ENCODE results near the gene WAPL. TPM values are rescaled to one million over a fixed set of nuclear protein-coding genes. Genes with fewer than 3 reads are reported as not detected.

WAPL gene
- polyA plus RNA-seq, 1 of the 3 experiments (the other 2 are of a cell fraction): 8.7 TPM

DNA sequence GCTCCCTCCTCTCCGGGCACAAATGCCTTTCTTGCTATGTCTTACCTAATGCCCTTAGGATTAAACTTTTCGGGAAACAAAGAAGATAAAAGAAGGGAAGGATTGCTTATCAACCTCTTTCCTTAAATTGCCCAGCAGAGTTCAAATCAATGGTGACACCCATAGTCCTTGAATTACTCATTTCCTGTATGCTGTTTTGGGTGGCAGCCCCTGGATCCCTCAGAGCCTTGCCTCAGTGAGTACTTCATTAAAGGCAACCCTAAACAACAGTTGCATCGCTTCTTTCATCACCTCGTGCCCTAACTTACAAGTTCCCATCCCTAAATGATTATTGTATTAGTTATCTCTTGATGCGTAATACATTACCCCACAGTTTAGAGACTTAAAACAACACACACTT is 31.6 kb upstream of the WAPL start (continued):
- TF ChIP-seq, protein P1, sequence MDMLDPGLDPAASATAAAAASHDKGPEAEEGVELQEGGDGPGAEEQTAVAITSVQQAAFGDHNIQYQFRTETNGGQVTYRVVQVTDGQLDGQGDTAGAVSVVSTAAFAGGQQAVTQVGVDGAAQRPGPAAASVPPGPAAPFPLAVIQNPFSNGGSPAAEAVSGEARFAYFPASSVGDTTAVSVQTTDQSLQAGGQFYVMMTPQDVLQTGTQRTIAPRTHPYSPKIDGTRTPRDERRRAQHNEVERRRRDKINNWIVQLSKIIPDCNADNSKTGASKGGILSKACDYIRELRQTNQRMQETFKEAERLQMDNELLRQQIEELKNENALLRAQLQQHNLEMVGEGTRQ (IDR thresholded peaks at IDR 0.05; ENCODE audit: borderline replicate concordance, low read depth, low read length): no peak
- no peak for TF ChIP-seq NRF1 (IDR thresholded peaks at IDR 0.05; ENCODE audit: low read depth, low read length)
- TF ChIP-seq TCF12 (IDR thresholded peaks at IDR 0.05): no peak

DNA sequence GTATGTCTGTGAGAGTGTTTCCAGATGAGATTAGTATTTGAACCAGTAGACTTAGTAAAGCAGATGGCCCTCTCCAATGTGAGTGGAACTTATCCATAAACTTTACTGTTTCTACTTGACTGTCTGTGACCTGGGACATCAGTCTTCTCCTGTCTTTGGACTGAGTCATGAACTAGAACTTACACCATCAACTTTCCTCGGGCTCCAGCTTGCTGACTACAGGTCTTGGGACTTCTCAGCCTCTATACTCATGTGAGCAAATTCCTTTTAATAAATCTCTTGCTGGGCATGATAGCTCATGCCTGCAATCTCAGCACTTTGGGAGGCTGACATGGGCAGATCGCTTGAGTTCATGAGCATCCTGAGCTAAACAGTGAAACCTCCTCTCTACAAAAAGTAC is 25.7 kb upstream of the WAPL start:
- H4K20me1 ChIP-seq (ENCODE audit: insufficient read depth): no peaks in the 10 kb centered on the region
- no peaks in the 10 kb centered on the region for H3K9me3 ChIP-seq
- H3F3A ChIP-seq (replicated peaks; ENCODE audit: insufficient read depth): no peaks in the 10 kb centered on the region
- H3K79me2 ChIP-seq (ENCODE audit: insufficient read depth): no peaks in the 10 kb centered on the region
- H3K4me2 ChIP-seq: no peak overlapping the region
- no peak for DNase-seq
- ChIA-PET POLR2A (no interaction called here), CTCF (no interaction called here)
- no peak overlapping the region for H3K27ac ChIP-seq (ENCODE audit: low read depth in 2 of 2, low read length in 1 of 2)
- H2AFZ ChIP-seq (ENCODE audit: low read depth): no peak overlapping the region
- 16% methylated on average over 2 of the region's 2 CpGs for WGBS (ENCODE audit: low lambda C conversion rate)
- H3K27me3 ChIP-seq (ENCODE audit: insufficient read depth): no peaks in the 10 kb centered on the region
- no peaks in the 10 kb centered on the region for H3K4me1 ChIP-seq (ENCODE audit: control insufficient read depth in 1 of 2, insufficient read depth in 2 of 2, low read depth in 1 of 2, low read length in 1 of 2)
- no peaks in the 10 kb centered on the region for H3K9me2 ChIP-seq
- no peak overlapping the region for H3K9ac ChIP-seq
- no peaks in the 10 kb centered on the region for H3K36me3 ChIP-seq (replicated peaks in 1 of 2; ENCODE audit: control insufficient read depth in 1 of 2, insufficient read depth in 2 of 2, low read length in 1 of 2)
- no peak for TF ChIP-seq YY1 (IDR thresholded peaks at IDR 0.05; ENCODE audit: low read depth)
- no peak for TF ChIP-seq MEF2A (IDR thresholded peaks at IDR 0.05; ENCODE audit: borderline replicate concordance, low read depth)
- TF ChIP-seq, protein P2, sequence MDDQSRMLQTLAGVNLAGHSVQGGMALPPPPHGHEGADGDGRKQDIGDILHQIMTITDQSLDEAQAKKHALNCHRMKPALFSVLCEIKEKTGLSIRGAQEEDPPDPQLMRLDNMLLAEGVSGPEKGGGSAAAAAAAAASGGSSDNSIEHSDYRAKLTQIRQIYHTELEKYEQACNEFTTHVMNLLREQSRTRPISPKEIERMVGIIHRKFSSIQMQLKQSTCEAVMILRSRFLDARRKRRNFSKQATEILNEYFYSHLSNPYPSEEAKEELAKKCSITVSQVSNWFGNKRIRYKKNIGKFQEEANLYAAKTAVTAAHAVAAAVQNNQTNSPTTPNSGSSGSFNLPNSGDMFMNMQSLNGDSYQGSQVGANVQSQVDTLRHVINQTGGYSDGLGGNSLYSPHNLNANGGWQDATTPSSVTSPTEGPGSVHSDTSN (IDR thresholded peaks at IDR 0.05): no peak
- TF ChIP-seq NFIC (IDR thresholded peaks at IDR 0.05; ENCODE audit: borderline replicate concordance): no peak
- TF ChIP-seq GABPA (IDR thresholded peaks at IDR 0.05; ENCODE audit: low read depth): no peak
- no peak for TF ChIP-seq FOXJ3 (CRISPR knock-in tag; IDR thresholded peaks at IDR 0.05)
- TF ChIP-seq MXI1 (IDR thresholded peaks at IDR 0.05; ENCODE audit: low read depth, low read length): no peak
- H3K4me3 ChIP-seq (ENCODE audit: low read depth in 2 of 2, low read length in 1 of 2): no peak overlapping the region

DNA sequence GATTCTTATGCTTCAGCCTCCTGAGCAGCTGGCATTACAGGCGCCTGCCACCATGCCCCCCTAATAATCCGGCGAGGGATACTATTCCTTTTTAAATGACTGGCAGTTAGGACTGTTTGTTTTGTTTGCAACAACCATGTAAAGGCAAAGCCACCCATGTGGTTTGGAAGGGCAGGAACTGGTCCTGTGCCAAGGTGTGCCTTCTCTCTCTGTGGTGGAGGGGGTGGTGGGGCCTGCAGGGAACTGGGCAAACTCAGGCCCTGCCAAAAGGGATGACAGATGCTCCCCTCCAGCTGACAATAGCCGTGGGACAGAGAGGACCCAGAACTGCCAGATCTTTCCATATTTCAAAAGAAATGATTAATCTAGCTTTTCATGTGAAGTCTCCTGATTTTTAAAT is 23.5 kb upstream of the WAPL start:
- CTCF ChIA-PET: interaction anchor here (1.6 kb wide), 1 partner anchor 14 kb away, joined by 3 read pairs; no protein-coding TSS in a partner anchor
- H2AFZ ChIP-seq (ENCODE audit: low read depth): no peak overlapping the region
- no peak overlapping the region for H3K27ac ChIP-seq (ENCODE audit: low read depth in 2 of 2, low read length in 1 of 2)
- H3K9ac ChIP-seq: no peak overlapping the region
- DNase-seq: peak; percentile 21
- no peaks in the 10 kb centered on the region for H3K27me3 ChIP-seq (ENCODE audit: insufficient read depth)
- H3K36me3 ChIP-seq (replicated peaks in 1 of 2; ENCODE audit: control insufficient read depth in 1 of 2, insufficient read depth in 2 of 2, low read length in 1 of 2): no peaks in the 10 kb centered on the region
- H3F3A ChIP-seq (replicated peaks; ENCODE audit: insufficient read depth): no peaks in the 10 kb centered on the region
- no peak overlapping the region for H3K4me3 ChIP-seq (ENCODE audit: low read depth in 2 of 2, low read length in 1 of 2)
- POLR2A ChIA-PET: no interaction called here
- H3K9me3 ChIP-seq: no peaks in the 10 kb centered on the region
- no peaks in the 10 kb centered on the region for H3K9me2 ChIP-seq
- H3K79me2 ChIP-seq (ENCODE audit: insufficient read depth): no peaks in the 10 kb centered on the region
- 57% methylated on average over 4 of the region's 4 CpGs for WGBS (ENCODE audit: low lambda C conversion rate)
- no peak overlapping the region for H3K4me2 ChIP-seq
- peaks cover 0 to 1% of the 10 kb centered on the region in 2 experiments; a peak in 1 of 4 replicates for H3K4me1 ChIP-seq (ENCODE audit: control insufficient read depth in 1 of 2, insufficient read depth in 2 of 2, low read depth in 1 of 2, low read length in 1 of 2)
- no peaks in the 10 kb centered on the region for H4K20me1 ChIP-seq (ENCODE audit: insufficient read depth)
- TF ChIP-seq FOSL2 (IDR thresholded peaks at IDR 0.05; ENCODE audit: borderline replicate concordance, low read depth) (no peak), GATA2 (CRISPR knock-in tag; IDR thresholded peaks at IDR 0.05) (no peak), GABPA (IDR thresholded peaks at IDR 0.05; ENCODE audit: low read depth) (no peak), TCF12 (IDR thresholded peaks at IDR 0.05) (no peak), CHD2 (IDR thresholded peaks at IDR 0.05; ENCODE audit: low read length, partially characterized antibody) (no peak), YY1 (IDR thresholded peaks at IDR 0.05; ENCODE audit: low read depth) (no peak), TEAD4 (IDR thresholded peaks at IDR 0.05; ENCODE audit: borderline replicate concordance, insufficient read depth) (no peak), FOXM1 (IDR thresholded peaks at IDR 0.05; ENCODE audit: low read depth) (no peak), EP300 (IDR thresholded peaks at IDR 0.05; ENCODE audit: borderline replicate concordance in 1 of 2, low read depth in 1 of 2, low read length in 1 of 2) (no peak), MEF2A (IDR thresholded peaks at IDR 0.05; ENCODE audit: borderline replicate concordance, low read depth) (no peak), POLR2AphosphoS5 (IDR thresholded peaks at IDR 0.05; ENCODE audit: low read depth, low read length) (no peak), RFX5 (IDR thresholded peaks at IDR 0.05; ENCODE audit: low read length) (no peak), RAD21 (IDR thresholded peaks at IDR 0.05; ENCODE audit: low read length) (no peak)
- TF ChIP-seq, protein P3, sequence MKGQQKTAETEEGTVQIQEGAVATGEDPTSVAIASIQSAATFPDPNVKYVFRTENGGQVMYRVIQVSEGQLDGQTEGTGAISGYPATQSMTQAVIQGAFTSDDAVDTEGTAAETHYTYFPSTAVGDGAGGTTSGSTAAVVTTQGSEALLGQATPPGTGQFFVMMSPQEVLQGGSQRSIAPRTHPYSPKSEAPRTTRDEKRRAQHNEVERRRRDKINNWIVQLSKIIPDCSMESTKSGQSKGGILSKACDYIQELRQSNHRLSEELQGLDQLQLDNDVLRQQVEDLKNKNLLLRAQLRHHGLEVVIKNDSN (IDR thresholded peaks at IDR 0.05; ENCODE audit: borderline replicate concordance, low read depth): no peak
- TF ChIP-seq, protein P4, sequence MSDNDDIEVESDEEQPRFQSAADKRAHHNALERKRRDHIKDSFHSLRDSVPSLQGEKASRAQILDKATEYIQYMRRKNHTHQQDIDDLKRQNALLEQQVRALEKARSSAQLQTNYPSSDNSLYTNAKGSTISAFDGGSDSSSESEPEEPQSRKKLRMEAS (IDR thresholded peaks at IDR 0.05; ENCODE audit: low read depth): no peak
- TF ChIP-seq, protein P5, sequence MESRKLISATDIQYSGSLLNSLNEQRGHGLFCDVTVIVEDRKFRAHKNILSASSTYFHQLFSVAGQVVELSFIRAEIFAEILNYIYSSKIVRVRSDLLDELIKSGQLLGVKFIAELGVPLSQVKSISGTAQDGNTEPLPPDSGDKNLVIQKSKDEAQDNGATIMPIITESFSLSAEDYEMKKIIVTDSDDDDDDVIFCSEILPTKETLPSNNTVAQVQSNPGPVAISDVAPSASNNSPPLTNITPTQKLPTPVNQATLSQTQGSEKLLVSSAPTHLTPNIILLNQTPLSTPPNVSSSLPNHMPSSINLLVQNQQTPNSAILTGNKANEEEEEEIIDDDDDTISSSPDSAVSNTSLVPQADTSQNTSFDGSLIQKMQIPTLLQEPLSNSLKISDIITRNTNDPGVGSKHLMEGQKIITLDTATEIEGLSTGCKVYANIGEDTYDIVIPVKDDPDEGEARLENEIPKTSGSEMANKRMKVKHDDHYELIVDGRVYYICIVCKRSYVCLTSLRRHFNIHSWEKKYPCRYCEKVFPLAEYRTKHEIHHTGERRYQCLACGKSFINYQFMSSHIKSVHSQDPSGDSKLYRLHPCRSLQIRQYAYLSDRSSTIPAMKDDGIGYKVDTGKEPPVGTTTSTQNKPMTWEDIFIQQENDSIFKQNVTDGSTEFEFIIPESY (IDR thresholded peaks at IDR 0.05; ENCODE audit: borderline replicate concordance, low read depth): no peak
- TF ChIP-seq, protein P2 (IDR thresholded peaks at IDR 0.05): no peak
